ENCODE results near the gene PARD6G.

- TF ChIP-seq, protein P1, sequence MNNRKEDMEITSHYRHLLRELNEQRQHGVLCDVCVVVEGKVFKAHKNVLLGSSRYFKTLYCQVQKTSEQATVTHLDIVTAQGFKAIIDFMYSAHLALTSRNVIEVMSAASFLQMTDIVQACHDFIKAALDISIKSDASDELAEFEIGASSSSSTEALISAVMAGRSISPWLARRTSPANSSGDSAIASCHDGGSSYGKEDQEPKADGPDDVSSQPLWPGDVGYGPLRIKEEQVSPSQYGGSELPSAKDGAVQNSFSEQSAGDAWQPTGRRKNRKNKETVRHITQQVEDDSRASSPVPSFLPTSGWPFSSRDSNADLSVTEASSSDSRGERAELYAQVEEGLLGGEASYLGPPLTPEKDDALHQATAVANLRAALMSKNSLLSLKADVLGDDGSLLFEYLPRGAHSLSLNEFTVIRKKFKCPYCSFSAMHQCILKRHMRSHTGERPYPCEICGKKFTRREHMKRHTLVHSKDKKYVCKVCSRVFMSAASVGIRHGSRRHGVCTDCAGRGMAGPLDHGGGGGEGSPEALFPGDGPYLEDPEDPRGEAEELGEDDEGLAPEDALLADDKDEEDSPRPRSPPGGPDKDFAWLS (CRISPR knock-in tag; IDR thresholded peaks at IDR 0.05; ENCODE audit: borderline replicate concordance), result no peak
- TF ChIP-seq ZSCAN5A (CRISPR knock-in tag; IDR thresholded peaks at IDR 0.05; ENCODE audit: borderline replicate concordance), result no peak
- TF ChIP-seq PHF8 (CRISPR knock-in tag; IDR thresholded peaks at IDR 0.05), result no peak
- TF ChIP-seq REST (IDR thresholded peaks at IDR 0.05; ENCODE audit: borderline replicate concordance in 1 of 2, low read depth in 1 of 2, low read length in 2 of 2), result no peak
- no peak for TF ChIP-seq YY1 (IDR thresholded peaks at IDR 0.05; ENCODE audit: insufficient read depth, insufficient replicate concordance, low read depth, low read length)
- TF ChIP-seq ZNF138 (CRISPR knock-in tag; IDR thresholded peaks at IDR 0.05; ENCODE audit: low read depth), result no peak
- no peak for TF ChIP-seq TAF1 (CRISPR knock-in tag; IDR thresholded peaks at IDR 0.05)
- TF ChIP-seq ZFP62 (CRISPR knock-in tag; IDR thresholded peaks at IDR 0.05), result no peak
Observed at GRCh38 chr18:80119111-80119510, 128.2 kb downstream of the PARD6G start.

All from HepG2 (cell line).